Globus pallidus (tissue), 1 donor: ENCODE measurements around the gene COL24A1.
A peak's percentile ranks its signal among the peaks of the same experiment; 100 is the strongest.

Experiments
- DNase-seq: peaks from one replicate; pipeline ENCODE4 v3.0.0-alpha.2; 2015; ENCODE audit warnings: low spot score

The COL24A1 gene

DNA sequence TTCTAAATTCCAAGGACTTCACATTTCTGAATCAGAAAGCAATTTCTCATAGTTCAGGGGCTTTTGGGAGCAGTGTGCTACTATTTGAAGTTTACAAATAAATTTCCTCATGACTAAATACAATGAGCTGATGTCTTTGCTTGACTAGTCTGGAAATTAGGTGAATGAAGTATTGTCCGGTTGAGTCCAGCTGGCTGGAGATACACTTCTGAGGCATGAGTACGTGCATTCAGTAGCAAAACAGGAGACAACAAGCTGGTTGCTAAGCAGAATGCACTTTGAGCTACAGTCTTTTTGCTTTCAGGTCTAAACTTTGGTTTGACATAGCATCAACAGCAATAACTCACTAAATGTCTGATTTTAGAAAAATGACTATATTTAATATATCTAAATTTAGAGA is 475.5 kb downstream of the COL24A1 start:
- peak; percentile 71 for DNase-seq
